GM18520 (cell line): Measurements from ENCODE around the gene NT5C2.
"Not testable (repeated sequence)": the region's sequence is repeated elsewhere in the genome, so short reads cannot be mapped to it uniquely, and the experiment has no call there.

ENCODE experiments used
- ATAC-seq: cut with Tn5 transposase; IDR thresholded peaks from one replicate; pipeline ENCODE4 v1.9.1; 2021; ENCODE audit not compliant: unreplicated experiment

Gene NT5C2

GRCh38 chr10:103193107-103193819, at the start of gene NT5C2:
TSS of gene NT5C2 (minus strand) at chr10:103193272. CDS start at chr10:103174958, 18,314 bp downstream.
- peak; percentile 29 for ATAC-seq

- ATAC-seq, result no peak
Observed at GRCh38 chr10:103241262-103242011, 48.4 kb upstream of the NT5C2 start.

DNA sequence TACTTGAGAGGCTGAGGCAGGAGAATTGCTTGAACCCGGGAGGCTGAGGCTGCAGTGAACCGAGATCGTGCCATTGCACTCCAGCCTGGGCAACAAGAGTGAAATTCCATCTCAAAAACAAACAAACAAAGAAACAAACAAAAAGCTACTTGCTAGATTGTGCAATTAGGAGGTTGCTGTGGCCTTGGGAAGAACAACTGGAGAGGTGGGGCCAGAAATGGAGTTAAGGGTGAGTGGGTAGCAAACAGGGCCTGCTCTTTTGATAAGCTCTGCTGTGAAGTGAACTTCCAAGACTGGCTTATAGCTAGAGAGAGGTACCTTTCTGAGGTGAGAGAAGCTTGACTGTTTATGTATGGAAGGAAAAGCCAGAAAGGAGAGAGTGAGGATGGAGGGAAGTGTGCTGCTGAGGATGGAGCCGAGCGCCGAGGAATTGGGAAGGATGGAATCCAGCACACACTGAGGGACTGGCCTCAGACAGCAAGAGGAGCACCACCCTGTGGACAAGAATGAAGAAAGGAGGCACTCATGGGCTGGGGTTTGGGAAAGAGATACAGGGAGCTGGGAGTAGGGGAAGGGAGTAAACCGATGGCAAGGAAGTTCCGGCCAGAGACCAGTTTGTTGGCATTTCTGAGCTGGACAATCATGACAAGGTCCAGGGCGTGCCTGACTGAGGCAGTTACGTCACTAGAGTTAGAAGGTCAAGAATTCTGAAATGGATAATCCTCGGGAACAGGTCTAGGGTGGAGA, 45.6 kb upstream of the NT5C2 start:
- no peak for ATAC-seq

DNA sequence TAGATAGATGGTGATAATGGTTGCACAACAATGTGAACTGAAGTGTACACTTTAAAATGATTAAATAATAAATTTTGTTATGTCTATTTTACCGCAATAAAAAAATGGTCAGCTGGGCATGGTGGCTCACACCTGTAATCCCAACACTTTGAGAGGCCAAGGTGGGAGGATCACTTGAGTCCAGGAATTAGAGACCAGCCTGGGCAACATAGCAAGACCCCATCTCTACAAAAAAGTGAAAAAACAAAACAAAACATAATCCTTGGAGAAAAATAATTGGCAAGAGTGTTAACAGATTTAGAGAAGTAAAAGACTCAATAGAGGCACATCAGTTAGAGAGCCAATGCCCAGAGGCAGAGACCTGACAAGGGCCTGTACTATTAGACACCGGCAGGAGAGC, 42.7 kb upstream of the NT5C2 start:
- no peak for ATAC-seq

DNA sequence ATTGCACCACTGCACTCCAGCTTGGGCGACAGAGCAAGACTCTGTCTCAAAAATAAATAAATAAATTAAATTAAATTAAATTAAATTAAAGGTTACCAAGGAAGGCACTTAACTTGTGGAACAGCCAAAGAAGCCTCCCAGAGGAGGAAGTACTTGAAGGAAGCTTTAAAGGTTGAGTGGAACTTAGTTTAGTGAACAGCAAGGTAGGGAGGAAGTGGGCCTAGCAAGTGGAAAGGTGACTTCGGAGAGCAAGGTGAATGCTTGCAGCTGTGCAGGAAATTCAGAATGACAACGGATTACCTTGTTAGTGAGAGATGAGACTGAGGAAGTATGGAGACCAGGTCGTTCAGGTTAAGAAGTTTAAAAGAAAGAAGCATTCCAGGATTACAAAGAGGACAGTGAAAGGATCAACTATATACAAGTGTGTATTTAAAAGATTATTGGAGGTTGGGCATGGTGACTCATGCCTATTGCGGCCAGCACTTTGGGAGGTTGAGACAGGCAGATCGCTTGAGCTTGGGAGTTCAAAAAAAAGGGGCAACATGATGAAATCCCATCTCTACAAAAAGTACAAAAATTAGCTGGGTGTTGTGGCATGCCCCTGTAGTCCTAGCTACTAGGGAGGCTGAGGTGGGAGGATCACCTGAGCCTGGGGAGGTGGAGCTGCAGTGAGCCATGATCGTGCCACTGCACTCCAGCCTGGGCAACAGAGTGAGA, 39.9 kb upstream of the NT5C2 start:
- no peak for ATAC-seq

- no peak for ATAC-seq
Observed at GRCh38 chr10:103232131-103232673, 39.1 kb upstream of the NT5C2 start.

GRCh38 chr10:103231047-103231551, 38.0 kb upstream of the NT5C2 start:
- no peak for ATAC-seq

DNA sequence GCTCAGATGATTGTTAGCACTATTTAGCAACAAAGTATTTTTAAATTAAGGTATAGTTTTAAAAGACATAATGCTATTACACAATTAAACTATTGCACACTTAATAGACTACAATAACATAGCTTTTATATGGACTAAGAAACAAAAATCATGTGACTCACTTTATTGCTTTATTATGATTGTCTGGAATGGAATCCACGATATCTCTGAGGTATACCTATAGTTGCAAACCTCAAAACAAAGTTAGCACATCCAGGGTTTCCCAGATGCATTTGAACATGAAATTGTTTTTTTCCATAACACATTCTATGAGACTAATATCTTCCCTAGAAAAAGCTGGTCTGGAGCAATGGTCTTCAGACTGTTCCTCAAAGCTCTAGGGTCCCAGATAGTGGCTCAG, 34.3 kb upstream of the NT5C2 start:
- ATAC-seq, result no peak

DNA sequence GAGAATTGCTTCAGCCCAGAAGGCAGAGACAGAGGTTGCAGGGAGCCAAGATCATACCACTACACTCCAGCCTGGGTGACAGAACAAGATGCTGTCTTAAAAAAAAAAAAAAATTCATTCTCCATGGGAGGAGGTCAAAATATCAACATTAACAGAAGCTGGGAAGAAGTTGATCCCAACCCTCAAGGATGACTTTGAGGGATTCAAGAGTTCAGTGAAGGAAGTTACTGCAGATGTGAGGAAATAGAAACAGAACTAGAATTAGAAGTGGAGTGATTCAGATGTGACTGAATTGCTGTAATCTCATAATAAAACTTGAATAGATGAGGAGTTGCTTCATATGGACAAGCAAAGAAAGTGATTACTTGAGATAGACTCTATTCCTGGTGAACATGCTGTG, 32.9 kb upstream of the NT5C2 start:
- no peak for ATAC-seq

GRCh38 chr10:103224721-103225120, 31.6 kb upstream of the NT5C2 start:
- ATAC-seq, result not testable (repeated sequence)

GRCh38 chr10:103224133-103224532, 31.1 kb upstream of the NT5C2 start:
- no peak for ATAC-seq

GRCh38 chr10:103216362-103216761, 23.3 kb upstream of the NT5C2 start:
- not testable (repeated sequence) for ATAC-seq

- ATAC-seq, result no peak
Observed at GRCh38 chr10:103215601-103216000, 22.5 kb upstream of the NT5C2 start.

DNA sequence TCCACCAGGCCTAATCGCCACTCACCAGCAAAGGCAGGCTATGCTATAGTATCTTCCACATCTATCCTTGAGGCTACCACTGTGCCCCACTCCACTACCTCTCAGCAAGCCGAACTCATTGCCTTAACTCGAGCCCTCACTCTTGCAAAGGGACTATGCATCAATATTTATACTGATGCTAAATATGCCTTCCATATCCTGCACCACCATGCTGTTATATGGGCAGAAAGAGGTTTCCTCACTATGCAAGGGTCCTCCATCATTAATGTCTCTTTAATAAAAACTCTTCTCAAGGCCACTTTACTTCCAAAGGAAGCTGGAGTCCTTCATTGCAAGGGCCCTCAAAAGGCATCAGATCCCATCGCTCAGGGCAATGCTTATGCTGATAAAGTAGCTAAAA, 17.2 kb upstream of the NT5C2 start:
- not testable (repeated sequence) for ATAC-seq

GRCh38 chr10:103207643-103208042, 14.6 kb upstream of the NT5C2 start:
- not testable (repeated sequence) for ATAC-seq

DNA sequence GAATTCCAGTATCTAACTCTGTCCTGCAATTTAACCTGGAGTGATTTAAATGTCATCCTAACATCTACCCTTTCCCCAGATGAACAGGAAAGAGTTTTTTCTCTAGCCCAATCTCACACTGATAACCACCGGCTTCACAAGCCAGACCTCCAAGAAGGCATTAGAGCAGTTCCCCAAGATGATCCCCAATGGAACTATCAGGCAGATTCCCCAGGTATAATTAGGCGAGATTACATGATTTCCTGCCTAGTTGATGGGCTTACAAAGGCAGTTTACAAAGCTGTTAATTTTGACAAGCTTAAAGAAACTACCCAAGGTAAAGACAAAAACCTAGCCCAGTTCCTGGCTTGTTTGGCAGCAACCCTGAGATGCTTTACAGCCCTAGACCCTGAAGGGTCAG, 14.1 kb upstream of the NT5C2 start:
- no peak for ATAC-seq

DNA sequence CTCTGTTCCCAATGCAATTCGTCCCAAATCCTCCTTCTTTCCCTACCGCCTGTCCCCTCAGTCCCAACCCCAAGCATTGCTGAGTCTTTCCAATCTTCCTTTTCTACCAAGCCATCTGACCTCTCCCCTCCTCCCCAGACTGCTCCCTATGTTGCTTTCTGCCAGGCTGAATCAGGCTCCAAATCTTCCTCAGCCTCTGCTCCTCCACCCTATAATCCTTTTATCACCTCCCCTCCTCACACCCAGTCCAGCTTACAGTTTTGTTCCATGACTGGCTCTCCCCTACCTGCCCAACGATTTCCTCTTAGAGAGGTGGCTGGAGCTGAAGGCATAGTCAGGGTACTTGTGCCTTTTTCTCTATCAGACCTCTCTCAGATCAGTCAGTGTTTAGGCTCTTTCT, 13.6 kb upstream of the NT5C2 start:
- not testable (repeated sequence) for ATAC-seq

DNA sequence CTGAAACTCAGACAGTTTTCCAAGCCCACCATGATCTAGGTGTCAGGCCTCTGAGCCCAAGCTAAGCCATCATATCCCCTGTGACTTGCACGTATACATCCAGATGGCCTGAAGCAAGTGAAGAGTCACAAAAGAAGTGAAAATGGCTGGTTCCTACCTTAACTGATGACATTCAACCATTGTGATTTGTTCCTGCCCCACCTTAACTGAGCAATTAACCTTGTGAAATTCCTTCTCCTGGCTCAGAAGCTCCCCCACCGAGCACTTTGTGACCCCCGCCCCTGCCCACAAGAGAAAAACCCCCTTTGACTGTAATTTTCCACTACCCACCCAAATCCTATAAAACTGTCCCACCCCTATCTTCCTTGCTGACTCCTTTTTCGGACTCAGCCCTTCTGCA, 12.3 kb upstream of the NT5C2 start:
- not testable (repeated sequence) for ATAC-seq

- ATAC-seq, result no peak
Observed at GRCh38 chr10:103204353-103205255, 11.5 kb upstream of the NT5C2 start.

DNA sequence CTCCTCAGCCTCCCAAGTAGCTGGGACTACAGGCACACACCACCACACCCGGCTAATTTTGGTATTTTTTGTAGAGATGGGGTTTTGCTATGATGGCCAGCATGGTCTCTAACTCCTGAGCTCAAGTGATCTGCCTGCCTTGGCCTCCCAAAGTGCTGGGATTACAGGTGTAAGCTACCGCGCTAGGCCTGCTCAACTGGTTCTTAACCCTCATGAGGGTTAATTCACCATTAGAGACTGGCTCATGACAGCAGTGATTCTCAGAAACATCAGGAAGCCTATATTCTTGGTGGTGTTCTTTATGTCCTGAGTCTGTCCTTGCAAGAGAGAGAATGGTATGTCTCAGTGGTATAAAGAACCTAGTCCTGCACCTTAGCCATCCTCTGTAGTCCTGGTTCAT, 10.4 kb upstream of the NT5C2 start:
- ATAC-seq, result no peak
